CD4-positive, CD25-positive, alpha-beta regulatory T cell (primary cell): ENCODE results near the gene DENND4B. TPM values are rescaled to one million over a fixed set of nuclear protein-coding genes. Genes with fewer than 3 reads are reported as not detected.

Experiments
- ATAC-seq, 2 donors: fragments of 150-1000 bp; cut with Tn5 transposase; one replicate each; pipeline ENCODE4 v1.10.0; 2021; ENCODE audit warnings: low read depth in 2 of 2, moderate number of reproducible peaks in 2 of 2, moderate library complexity in 1 of 2
- DNase-seq, 3 donors: peaks; one replicate each; pipeline versions ENCODE4 v3.0.0 to v3.0.0-alpha.2; 2012 to 2022; ENCODE audit warnings: mixed read lengths in 1 of 3
- H3K27ac ChIP-seq: one replicate; pipeline ENCODE4 v1.7.0; 2013; ENCODE audit warnings: mild to moderate bottlenecking, low read length; ENCODE audit not compliant: insufficient read depth, poor library complexity, severe bottlenecking
- H3K27me3 ChIP-seq: one replicate; pipeline ENCODE4 v1.7.0; 2013; ENCODE audit warnings: low read length; ENCODE audit not compliant: control insufficient read depth, insufficient read depth
- H3K36me3 ChIP-seq: one replicate; pipeline ENCODE4 v1.7.0; 2013; ENCODE audit warnings: mild to moderate bottlenecking, low read length, moderate library complexity; ENCODE audit not compliant: control insufficient read depth, insufficient read depth
- H3K4me1 ChIP-seq: 2 replicates; pipeline ENCODE4 v1.7.0; 2013; ENCODE audit warnings: mild to moderate bottlenecking, low read length; ENCODE audit not compliant: insufficient read depth, control insufficient read depth, poor library complexity, severe bottlenecking
- H3K4me3 ChIP-seq: one replicate; pipeline ENCODE4 v1.7.0; 2013; ENCODE audit warnings: low read depth, mild to moderate bottlenecking, low read length, moderate library complexity
- H3K9me3 ChIP-seq, 2 experiments: 1 replicate in 1 of 2; 2 replicates in 1 of 2; pipeline ENCODE4 v1.7.0; 2013; ENCODE audit warnings: low read length in 2 of 2, mild to moderate bottlenecking in 1 of 2, moderate library complexity in 1 of 2; ENCODE audit not compliant: control insufficient read depth in 2 of 2
- H3K27ac Mint-ChIP-seq, 3 donors: one replicate each; pipeline ENCODE4 v1.8.0; 2020 to 2022; ENCODE audit warnings: mild to moderate bottlenecking in 3 of 3, mixed read lengths in 3 of 3, moderate library complexity in 2 of 3
- H3K27me3 Mint-ChIP-seq: one replicate; pipeline ENCODE4 v1.8.0; 2022; ENCODE audit warnings: mild to moderate bottlenecking, mixed read lengths
- H3K36me3 Mint-ChIP-seq: one replicate; pipeline ENCODE4 v1.8.0; 2020; ENCODE audit warnings: mixed read lengths
- H3K4me1 Mint-ChIP-seq, 4 donors: one replicate each; pipeline ENCODE4 v1.8.0; 2020 to 2022; ENCODE audit warnings: mixed read lengths in 4 of 4, mild to moderate bottlenecking in 1 of 4
- H3K4me3 Mint-ChIP-seq, 4 donors: one replicate each; pipeline ENCODE4 v1.8.0; 2020 to 2022; ENCODE audit warnings: mild to moderate bottlenecking in 4 of 4, mixed read lengths in 4 of 4, moderate library complexity in 3 of 4
- H3K9me3 Mint-ChIP-seq, 7 donors: one replicate each; pipeline ENCODE4 v1.8.0; 2020 to 2022; ENCODE audit warnings: mixed read lengths in 7 of 7, mild to moderate bottlenecking in 3 of 7, moderate library complexity in 2 of 7
- polyA plus RNA-seq, 4 donors: library from polyadenylated mRNA; unstranded; fragments of 300-500 nt; fragmentation: Illumina TruSeq; gene quantifications; one replicate each; pipeline ENCODE4 v1.2.3, GENCODE V29; 2021
- total RNA-seq: library from RNA; stranded (reverse); gene quantifications from one replicate; pipeline ENCODE4 v1.2.3, GENCODE V29; 2022

DENND4B gene
- total and polyA plus RNA-seq, 5 donors from 2014 or later, result 11.2 to 133 (median 13.7) TPM

- DNase-seq, result no peak
- no peak for ATAC-seq
- Mint-ChIP-seq H3K27me3 (peaks cover 6% of the 10 kb centered on the region), H3K4me1 (peaks cover 0 to 58% (median 22%) of the 10 kb centered on the region in 4 donors), H3K4me3 (peak overlapping the region in 2 of 4 donors; percentile 11 to 76), H3K36me3 (peaks cover 38% of the 10 kb centered on the region), H3K9me3 (no peaks in the 10 kb centered on the region), H3K27ac (peak overlapping the region in 2 of 3 donors; percentile 83 to 97)
- H3K27me3 ChIP-seq, result no peaks in the 10 kb centered on the region
- H3K27ac ChIP-seq, result peak overlapping the region; percentile 23
- H3K36me3 ChIP-seq, result peaks cover 49% of the 10 kb centered on the region
- peaks cover 42% of the 10 kb centered on the region for H3K4me1 ChIP-seq
- no peaks in the 10 kb centered on the region for H3K9me3 ChIP-seq
- H3K4me3 ChIP-seq, result no peak overlapping the region
Measured at GRCh38 chr1:153942766-153943549, 3.6 kb downstream of the DENND4B start.

GRCh38 chr1:153941826-153942725 lies 4.4 kb downstream of the DENND4B start:
- ATAC-seq (no peak), DNase-seq (no peak)
- Mint-ChIP-seq H3K36me3 (peaks cover 45% of the 10 kb centered on the region), H3K27me3 (peaks cover 6% of the 10 kb centered on the region), H3K9me3 (no peaks in the 10 kb centered on the region), H3K4me1 (peaks cover 0 to 55% (median 24%) of the 10 kb centered on the region in 4 donors), H3K27ac (peak overlapping the region in 2 of 3 donors; percentile 31 to 97), H3K4me3 (peak overlapping the region in 2 of 4 donors; percentile 22 to 57)
- peaks cover 54% of the 10 kb centered on the region for H3K36me3 ChIP-seq
- H3K4me1 ChIP-seq, result peaks cover 42% of the 10 kb centered on the region
- H3K4me3 ChIP-seq, result no peak overlapping the region
- no peaks in the 10 kb centered on the region for H3K9me3 ChIP-seq
- H3K27me3 ChIP-seq, result no peaks in the 10 kb centered on the region
- peak overlapping the region; percentile 23 for H3K27ac ChIP-seq

- Mint-ChIP-seq H3K27me3 (peaks cover 6% of the 10 kb centered on the region), H3K4me3 (peak overlapping the region in 2 of 4 donors; percentile 5 to 27), H3K9me3 (no peaks in the 10 kb centered on the region), H3K27ac (peak overlapping the region in 2 of 3 donors; percentile 49 to 74), H3K4me1 (peaks cover 0 to 50% (median 27%) of the 10 kb centered on the region in 4 donors), H3K36me3 (peaks cover 55% of the 10 kb centered on the region)
- Histone ChIP-seq H3K9me3 (no peaks in the 10 kb centered on the region), H3K4me1 (peaks cover 36% of the 10 kb centered on the region), H3K27ac (no peak overlapping the region), H3K27me3 (no peaks in the 10 kb centered on the region), H3K36me3 (peaks cover 67% of the 10 kb centered on the region), H3K4me3 (no peak overlapping the region)
- DNase-seq (no peak), ATAC-seq (no peak)
Measured at GRCh38 chr1:153940756-153941155, 5.8 kb downstream of the DENND4B start.

GRCh38 chr1:153939476-153939875 lies 7.0 kb downstream of the DENND4B start:
- Histone ChIP-seq H3K36me3 (peaks cover 80% of the 10 kb centered on the region), H3K4me1 (peaks cover 24% of the 10 kb centered on the region), H3K27ac (no peak overlapping the region), H3K4me3 (no peak overlapping the region), H3K9me3 (no peaks in the 10 kb centered on the region), H3K27me3 (no peaks in the 10 kb centered on the region)
- Mint-ChIP-seq H3K27ac (peak overlapping the region in 2 of 3 donors; percentile 52 to 67), H3K4me1 (peaks cover 0 to 42% (median 20%) of the 10 kb centered on the region in 4 donors), H3K9me3 (no peaks in the 10 kb centered on the region), H3K27me3 (no peaks in the 10 kb centered on the region), H3K4me3 (peak overlapping the region in 1 of 4 donors; percentile 31), H3K36me3 (peaks cover 59% of the 10 kb centered on the region)
- DNase-seq (no peak), ATAC-seq (no peak)

- peaks cover 61% of the 10 kb centered on the region for H3K36me3 Mint-ChIP-seq
- DNase-seq, result no peak
- H3K36me3 ChIP-seq, result peaks cover 85% of the 10 kb centered on the region
Measured at GRCh38 chr1:153938996-153939395, 7.5 kb downstream of the DENND4B start.

GRCh38 chr1:153937331-153937730 lies 9.2 kb downstream of the DENND4B start:
- H3K27ac ChIP-seq, result no peak overlapping the region
- peaks cover 90% of the 10 kb centered on the region for H3K36me3 ChIP-seq
- peaks cover 0 to 23% (median 6%) of the 10 kb centered on the region in 4 donors for H3K4me1 Mint-ChIP-seq
- ATAC-seq (no peak), DNase-seq (no peak)
- H3K9me3 Mint-ChIP-seq, result no peaks in the 10 kb centered on the region
- no peaks in the 10 kb centered on the region for H3K9me3 ChIP-seq
- no peak overlapping the region for H3K27ac Mint-ChIP-seq
- no peaks in the 10 kb centered on the region for H3K27me3 Mint-ChIP-seq
- peak overlapping the region in 1 of 4 donors; percentile 18 for H3K4me3 Mint-ChIP-seq
- peaks cover 3% of the 10 kb centered on the region for H3K4me1 ChIP-seq
- H3K4me3 ChIP-seq, result no peak overlapping the region
- H3K27me3 ChIP-seq, result no peaks in the 10 kb centered on the region
- H3K36me3 Mint-ChIP-seq, result peaks cover 59% of the 10 kb centered on the region

More at GRCh38 chr1:153938996-153939395, 7.5 kb downstream of the DENND4B start:
- Mint-ChIP-seq H3K4me3 (peak overlapping the region in 1 of 4 donors; percentile 31), H3K27me3 (no peaks in the 10 kb centered on the region), H3K27ac (peak overlapping the region in 1 of 3 donors; percentile 45), H3K4me1 (peaks cover 0 to 37% (median 17%) of the 10 kb centered on the region in 4 donors), H3K9me3 (no peaks in the 10 kb centered on the region)
- Histone ChIP-seq H3K9me3 (no peaks in the 10 kb centered on the region), H3K4me3 (no peak overlapping the region), H3K4me1 (peaks cover 19% of the 10 kb centered on the region), H3K27me3 (no peaks in the 10 kb centered on the region), H3K27ac (no peak overlapping the region)
- no peak for ATAC-seq

GRCh38 chr1:153936011-153936802 lies 10.3 kb downstream of the DENND4B start:
- Mint-ChIP-seq H3K4me3 (no peak overlapping the region), H3K27me3 (no peaks in the 10 kb centered on the region)

More at GRCh38 chr1:153936011-153936802, 10.3 kb downstream of the DENND4B start:
- Histone ChIP-seq H3K27ac (no peak overlapping the region), H3K4me1 (no peaks in the 10 kb centered on the region), H3K4me3 (no peak overlapping the region), H3K9me3 (no peaks in the 10 kb centered on the region), H3K27me3 (no peaks in the 10 kb centered on the region), H3K36me3 (peaks cover 87% of the 10 kb centered on the region)
- H3K27ac Mint-ChIP-seq, result peak overlapping the region in 2 of 3 donors; percentile 55 to 56
- DNase-seq (no peak), ATAC-seq (no peak)
- peaks cover 0 to 17% (median 5%) of the 10 kb centered on the region in 4 donors for H3K4me1 Mint-ChIP-seq
- H3K9me3 Mint-ChIP-seq, result no peaks in the 10 kb centered on the region
- peaks cover 59% of the 10 kb centered on the region for H3K36me3 Mint-ChIP-seq
